CMK (cell line): ENCODE results near the gene ADGRV1.
"Not testable (repeated sequence)": the region's sequence is repeated elsewhere in the genome, so short reads cannot be mapped to it uniquely, and the experiment has no call there.

Source experiments
- DNase-seq: peaks from one replicate; pipeline ENCODE4 v3.0.0-alpha.2; 2010; ENCODE audit warnings: low read depth

Gene ADGRV1

GRCh38 chr5:90595766-90596165 is 37.2 kb downstream of the ADGRV1 start:
- not testable (repeated sequence) for DNase-seq

GRCh38 chr5:90598293-90598692 is 39.7 kb downstream of the ADGRV1 start:
- DNase-seq = no peak

- DNase-seq = not testable (repeated sequence)
These were observed 41.7 kb downstream of the ADGRV1 start for GRCh38 chr5:90600307-90600706.

GRCh38 chr5:90601468-90601867 is 42.9 kb downstream of the ADGRV1 start:
- DNase-seq = no peak

- DNase-seq = no peak
These were observed 44.1 kb downstream of the ADGRV1 start for GRCh38 chr5:90602681-90603080.

- no peak for DNase-seq
These were observed 47.9 kb downstream of the ADGRV1 start for GRCh38 chr5:90606539-90606938.

GRCh38 chr5:90612919-90613318 is 54.3 kb downstream of the ADGRV1 start:
- DNase-seq = no peak

GRCh38 chr5:90613459-90613858 is 54.9 kb downstream of the ADGRV1 start:
- DNase-seq = no peak

- DNase-seq = no peak
These were observed 55.4 kb downstream of the ADGRV1 start for GRCh38 chr5:90613918-90614504.

GRCh38 chr5:90615355-90615754 is 56.8 kb downstream of the ADGRV1 start:
- no peak for DNase-seq

- DNase-seq = no peak
These were observed 59.5 kb downstream of the ADGRV1 start for GRCh38 chr5:90618071-90618470.

GRCh38 chr5:90619762-90620161 is 61.2 kb downstream of the ADGRV1 start:
- not testable (repeated sequence) for DNase-seq

GRCh38 chr5:90621848-90622247 is 63.3 kb downstream of the ADGRV1 start:
- no peak for DNase-seq

- DNase-seq = no peak
These were observed 67.9 kb downstream of the ADGRV1 start for GRCh38 chr5:90626493-90626892.

- DNase-seq = no peak
These were observed 69.9 kb downstream of the ADGRV1 start for GRCh38 chr5:90628492-90628891.

- DNase-seq = no peak
These were observed 74.2 kb downstream of the ADGRV1 start for GRCh38 chr5:90632791-90633190.

GRCh38 chr5:90636948-90637347 is 78.4 kb downstream of the ADGRV1 start:
- no peak for DNase-seq

- no peak for DNase-seq
These were observed 79.1 kb downstream of the ADGRV1 start for GRCh38 chr5:90637731-90638130.

GRCh38 chr5:90638878-90639277 is 80.3 kb downstream of the ADGRV1 start:
- no peak for DNase-seq

- DNase-seq = no peak
These were observed 82.0 kb downstream of the ADGRV1 start for GRCh38 chr5:90640484-90641059.

- DNase-seq = no peak
These were observed 82.9 kb downstream of the ADGRV1 start for GRCh38 chr5:90641528-90641927.

GRCh38 chr5:90642706-90643229 is 84.2 kb downstream of the ADGRV1 start:
- DNase-seq = no peak

GRCh38 chr5:90644132-90644531 is 85.5 kb downstream of the ADGRV1 start:
- DNase-seq = no peak

GRCh38 chr5:90645024-90645610 is 86.5 kb downstream of the ADGRV1 start:
- DNase-seq = no peak
